GM12878 (cell line): ENCODE results near the gene KCNK17. TPM values are rescaled to one million over a fixed set of nuclear protein-coding genes. Genes with fewer than 3 reads are reported as not detected.

Experiments used
- ATAC-seq: fragments of 200-7000 bp; cut with Tn5 transposase; 3 replicates; pipeline ENCODE4 v1.9.1; 2020; ENCODE audit warnings: mild to moderate bottlenecking, moderate library complexity
- BruUV-seq: library from RNA; stranded (reverse); fragments of 400-500 nt; replicated peaks from 2 replicates; lab custom pipeline; 2021; lab: Mats Ljungman, UMichigan
- CTCF ChIA-PET: fragments of 300-600 bp; sonication (Branson Sonifier 250); formaldehyde crosslinking; extraction: SDS; loops from one replicate; lab custom pipeline; 2021; ENCODE audit warnings: inconsistent platforms; lab: Yijun Ruan, JAX
- POLR2A ChIA-PET: fragments of 350-600 bp; formaldehyde crosslinking; extraction: SDS; loops from one replicate; lab custom pipeline; 2021; ENCODE audit warnings: inconsistent platforms; lab: Charles Lee
- RAD21 ChIA-PET: fragments of 300-600 bp; sonication (Branson Sonifier 250); formaldehyde crosslinking; loops from one replicate; lab custom pipeline; 2023; ENCODE audit warnings: antibody characterized with exemption; ENCODE audit not compliant: unreplicated experiment; lab: Charles Lee
- SMC1A ChIA-PET: fragments of 300-600 bp; sonication (Branson Sonifier 250); formaldehyde crosslinking; loops from one replicate; lab custom pipeline; 2023; ENCODE audit not compliant: unreplicated experiment, uncharacterized antibody; lab: Charles Lee
- DNase-seq: peaks from one replicate; pipeline ENCODE4 v3.0.0-alpha.2; 2011; ENCODE audit warnings: low read depth, low spot score
- FAIRE-seq: peaks from 3 replicates; lab custom pipeline; 2011; peaks lifted over from hg19 to GRCh38; lab: Jason Lieb, UNC
- H2AFZ ChIP-seq: 2 replicates; pipeline ENCODE4 v1.6.0; 2011; ENCODE audit warnings: low read depth, low read length, control low read depth; ENCODE audit not compliant: control insufficient read depth
- H3K27ac ChIP-seq: 2 replicates; pipeline ENCODE4 v1.5.1; 2011; ENCODE audit warnings: control low read depth; ENCODE audit not compliant: control insufficient read depth, insufficient read depth
- H3K27me3 ChIP-seq, 2 experiments: replicated peaks in 1 of 2; 2 replicates each; pipeline versions ENCODE4 v1.6.0 to v1.6.1; 2011; ENCODE audit warnings: low read length in 1 of 2; ENCODE audit not compliant: control insufficient read depth in 2 of 2, insufficient read depth in 2 of 2
- H3K36me3 ChIP-seq, 2 experiments: 2 replicates each; pipeline ENCODE4 v1.5.1; 2011; ENCODE audit warnings: low read length in 1 of 2; ENCODE audit not compliant: control insufficient read depth in 2 of 2, insufficient read depth in 2 of 2
- H3K4me1 ChIP-seq: 2 replicates; pipeline ENCODE4 v1.6.1; 2011; ENCODE audit warnings: mild to moderate bottlenecking, low read length, moderate library complexity, mixed read lengths; ENCODE audit not compliant: control insufficient read depth, insufficient read depth
- H3K4me2 ChIP-seq: 2 replicates; pipeline ENCODE4 v1.6.0; 2011; ENCODE audit warnings: control low read depth; ENCODE audit not compliant: control insufficient read depth, insufficient read depth
- H3K4me3 ChIP-seq: fragments of 200-600 bp; sonication (generic); 2 replicates; pipeline ENCODE4 v1.5.1; 2016
- H3K79me2 ChIP-seq: 2 replicates; pipeline ENCODE4 v1.6.0; 2011; ENCODE audit warnings: low read length; ENCODE audit not compliant: control insufficient read depth, insufficient read depth
- H3K9ac ChIP-seq: 2 replicates; pipeline ENCODE4 v1.8.0; 2011; ENCODE audit warnings: low read length, control low read depth, mixed read lengths; ENCODE audit not compliant: control insufficient read depth, insufficient read depth
- H3K9me3 ChIP-seq: replicated peaks from 3 replicates; pipeline ENCODE4 v1.5.1; 2011; ENCODE audit warnings: mild to moderate bottlenecking, low read length; ENCODE audit not compliant: control insufficient read depth, insufficient read depth
- H4K20me1 ChIP-seq: 2 replicates; pipeline ENCODE4 v1.6.0; 2011; ENCODE audit not compliant: control insufficient read depth, insufficient read depth
- BCL11A ChIP-seq: IDR thresholded peaks from 2 replicates; pipeline ENCODE4 v1.6.1; 2011; ENCODE audit warnings: low read depth, low read length
- E2F4 ChIP-seq: IDR thresholded peaks from 2 replicates; pipeline ENCODE4 v1.6.1; 2012; ENCODE audit warnings: low read depth, low read length, improper control_type of control experiment
- ELK1 ChIP-seq: IDR thresholded peaks from 2 replicates; pipeline ENCODE4 v1.6.1; 2012; ENCODE audit warnings: low read depth, low read length, improper control_type of control experiment
- EP300 ChIP-seq, 2 experiments: fragments of 150-350 bp in 1 of 2; IDR thresholded peaks; 2 replicates each; pipeline ENCODE4 v1.6.1; 2011 to 2012; ENCODE audit warnings: low read depth in 2 of 2, low read length in 2 of 2, borderline replicate concordance in 1 of 2, improper control_type of control experiment in 1 of 2, inconsistent platforms in 1 of 2; ENCODE audit not compliant: control insufficient read depth in 1 of 2
- GATAD2B ChIP-seq: fragments of 450-650 bp; conservative IDR thresholded peaks from 2 replicates; pipeline ENCODE4 v1.6.1; 2017; ENCODE audit warnings: low read depth, mild to moderate bottlenecking, moderate library complexity
- MEF2A ChIP-seq: IDR thresholded peaks from 2 replicates; pipeline ENCODE4 v1.6.1; 2011; ENCODE audit warnings: low read depth, mild to moderate bottlenecking, low read length, moderate library complexity; ENCODE audit not compliant: insufficient read depth
- PAX5 ChIP-seq: IDR thresholded peaks from 2 replicates; pipeline ENCODE4 v1.6.1; 2011; ENCODE audit warnings: low read depth, low read length, borderline replicate concordance
- TCF7 ChIP-seq: IDR thresholded peaks from 2 replicates; pipeline ENCODE4 v1.6.1; 2014; ENCODE audit warnings: antibody characterized with exemption, borderline replicate concordance
- ZSCAN29 ChIP-seq: fragments of 450-650 bp; IDR thresholded peaks from 2 replicates; pipeline ENCODE4 v1.6.1; 2017; ENCODE audit warnings: mild to moderate bottlenecking, moderate library complexity
- WGBS: methylation state at CpG from one replicate; pipeline ENCODE4 v1.1.6; 2016; ENCODE audit warnings: low lambda C conversion rate; ENCODE audit not compliant: insufficient replicate concordance, insufficient coverage; ENCODE audit errors: missing lambda C conversion rate; 5-methylcytosine and 5-hydroxymethylcytosine counted together
- in situ Hi-C: fragments of 300-500 bp; cut with MboI; formaldehyde crosslinking; loops from 9 replicates; pipeline ENCODE4 v1.14.3; 2018; ENCODE audit warnings: mixed read lengths
- intact Hi-C: fragments of 100-400 bp; cut with micrococcal nuclease; formaldehyde crosslinking; loops from one replicate; pipeline ENCODE4 v1.14.2; 2022; ENCODE audit not compliant: unreplicated experiment
- polyA plus RNA-seq, 11 experiments: library from polyadenylated mRNA; depleted of rRNA in 4 of 11; unstranded in 6 of 11; stranded (reverse) in 5 of 11; fragments of >200 nt; fragmentation: Nextera tagmentation in 4 of 11; fragmentation: Illumina TruSeq in 1 of 11; extraction: Ambion mirVana in 4 of 11; extraction: Trizol in 1 of 11; gene quantifications; 1 replicate in 1 of 11; 2 replicates in 10 of 11; pipeline versions ENCODE4 v1.2.1 to v1.2.3, GENCODE V29; 2011 to 2016; ENCODE audit warnings: inconsistent platforms in 2 of 11, missing spikeins in 2 of 11, low read depth in 1 of 11
- total RNA-seq, 4 experiments: library from RNA; depleted of rRNA in 3 of 4; stranded (reverse); fragments of >200 nt in 3 of 4; fragmentation: Illumina TruSeq in 1 of 4; extraction: Trizol in 1 of 4; gene quantifications; 2 replicates each; pipeline versions ENCODE4 v1.2.1 to v1.2.3, GENCODE V29; 2013 to 2021

The KCNK17 gene
- total and polyA plus RNA-seq, 10 of the 15 experiments (the other 5 are each of a cell fraction or from before 2014, with no cell fraction given): not detected

- ATAC-seq (no peak), FAIRE-seq (no peak), DNase-seq (no peak)
- CTCF ChIA-PET: no interaction called here
- Histone ChIP-seq H3K36me3 (no peaks in the 10 kb centered on the region), H3K4me2 (no peak overlapping the region), H3K27ac (no peak overlapping the region), H3K9me3 (no peaks in the 10 kb centered on the region), H3K4me1 (0 out of 2 replicates have a peak, but pooled peaks cover 3% of the 10 kb centered on the region), H3K4me3 (no peak overlapping the region), H2AFZ (no peak overlapping the region), H3K9ac (no peak overlapping the region), H3K79me2 (no peaks in the 10 kb centered on the region), H3K27me3 (peaks cover 3 to 10% of the 10 kb centered on the region in 2 experiments; a peak in 3 of 4 replicates), H4K20me1 (no peaks in the 10 kb centered on the region)
- intact Hi-C loops (no loop called here), in situ Hi-C loops (no loop called here)
- BruUV-seq: no TSS peak
- SMC1A ChIA-PET: no interaction called here
- RAD21 ChIA-PET: no interaction called here
- WGBS: 7% methylated on average over 2 of the region's 2 CpGs
- TF ChIP-seq MEF2A: no peak
- TF ChIP-seq PAX5: no peak
- TF ChIP-seq TCF7: no peak
- TF ChIP-seq ELK1: no peak
- no peak for TF ChIP-seq E2F4
- no peak for TF ChIP-seq GATAD2B
- no peak for TF ChIP-seq EP300 (IDR thresholded peaks at IDR 0.05; ENCODE audit: borderline replicate concordance in 1 of 2, control insufficient read depth in 1 of 2, low read depth in 2 of 2, low read length in 2 of 2)
- no peak for TF ChIP-seq ZSCAN29
- no peak for TF ChIP-seq BCL11A
- POLR2A ChIA-PET: no interaction called here
Measured at GRCh38 chr6:39282774-39283173, 31.4 kb downstream of the KCNK17 start.
